Measurements from ENCODE around the gene TMOD1. TPM values are rescaled to one million over a fixed set of nuclear protein-coding genes. Genes with fewer than 3 reads are reported as not detected.
"Not testable (repeated sequence)": the region's sequence is repeated elsewhere in the genome, so short reads cannot be mapped to it uniquely, and the experiment has no call there.

TMOD1 gene
- polyA plus RNA-seq (2013, experiment 1 of 2): 0.72 TPM
- polyA plus RNA-seq (2013, experiment 2 of 2): 0.68 TPM

DNA sequence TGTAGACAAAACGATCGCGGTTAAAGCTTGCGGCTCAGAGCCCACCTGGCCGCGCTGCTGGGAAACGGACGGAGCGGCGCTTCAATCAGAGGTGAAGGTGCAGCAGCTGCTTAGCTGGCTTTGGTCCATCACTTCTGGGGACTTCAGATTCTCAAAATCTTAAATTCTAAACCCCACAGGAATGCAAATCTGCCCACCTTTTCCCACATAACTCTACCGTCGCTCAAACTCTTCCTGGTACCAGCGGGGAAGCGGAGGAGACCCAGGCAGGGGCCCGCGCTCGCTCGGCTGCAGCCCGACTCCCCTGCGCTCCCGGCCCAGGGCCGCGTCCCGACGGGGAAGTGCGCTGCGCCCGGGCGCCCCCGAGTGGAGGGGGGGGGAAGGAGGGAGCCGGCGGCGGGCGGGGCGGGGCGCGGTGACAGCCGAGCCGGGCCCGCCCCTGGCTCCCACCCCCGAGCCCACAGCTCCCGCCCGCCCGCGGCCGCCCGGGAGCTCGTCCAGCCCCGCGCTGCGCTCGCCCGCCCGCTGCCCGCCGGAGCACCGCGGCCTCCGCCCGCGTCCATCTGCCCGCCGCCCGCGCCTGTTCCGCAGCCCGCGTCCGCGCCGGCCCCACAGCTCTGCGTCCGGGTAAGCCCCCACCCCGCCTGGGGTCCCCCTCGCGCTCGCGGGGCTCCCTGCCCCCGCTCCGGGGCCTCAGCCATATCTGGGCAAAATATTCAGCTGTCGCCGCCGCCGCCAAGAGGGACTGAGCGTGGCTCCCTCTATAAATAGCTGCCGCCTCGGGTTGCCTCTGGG lies at the start of gene TMOD1:
TMOD1 (plus strand) TSS at position 490 of the 795 bp plus-strand sequence. CDS start 22,523 bp downstream, outside the sequence.
- Histone ChIP-seq H3K23ac (ENCODE audit: low read length in 2 of 2) (peak within 1 kb of the TSS in 1 of 2 experiments; percentile 34), H4K8ac (ENCODE audit: low read length) (no peak within 1 kb of the TSS), H3K4me3 (ENCODE audit: insufficient read depth in 1 of 2, low read depth in 1 of 2, low read length in 2 of 2) (peak within 1 kb of the TSS; percentile 58 to 76), H2BK5ac (ENCODE audit: low read depth, low read length, poor library complexity, severe bottlenecking) (no peak within 1 kb of the TSS), H3K27me3 (ENCODE audit: control insufficient read depth in 1 of 2, insufficient read depth in 1 of 2, low read length in 2 of 2) (peaks cover 42 to 54% of the 10 kb centered on the region in 2 experiments), H2AK5ac (ENCODE audit: low read length, severe bottlenecking) (no peak within 1 kb of the TSS), H3K79me1 (replicated peaks; ENCODE audit: low read length, poor library complexity, severe bottlenecking) (no peaks in the 10 kb centered on the region), H2AFZ (ENCODE audit: low read depth, low read length) (peak within 1 kb of the TSS; percentile 65), H3K4me2 (ENCODE audit: low read length, poor library complexity, severe bottlenecking) (peak within 1 kb of the TSS; percentile 91), H3K9me3 (ENCODE audit: control insufficient read depth, low read length) (no peaks in the 10 kb centered on the region), H3K4me1 (ENCODE audit: control insufficient read depth, insufficient read depth, low read depth, low read length) (peaks cover 19% of the 10 kb centered on the region), H3K14ac (ENCODE audit: low read length in 2 of 2) (no peak within 1 kb of the TSS), H3K36me3 (ENCODE audit: control insufficient read depth in 1 of 2, insufficient read depth in 2 of 2, low read depth in 1 of 2, low read length in 2 of 2) (peaks cover 0 to 7% of the 10 kb centered on the region in 2 experiments), H2BK15ac (ENCODE audit: low read depth, poor library complexity, severe bottlenecking) (peak within 1 kb of the TSS; percentile 3), H3K27ac (ENCODE audit: low read length, poor library complexity, severe bottlenecking) (no peak within 1 kb of the TSS), H3K9ac (ENCODE audit: low read length) (peak within 1 kb of the TSS; percentile 71), H3K4ac (ENCODE audit: low read depth in 1 of 2, low read length in 2 of 2) (no peak within 1 kb of the TSS), H2BK120ac (ENCODE audit: low read depth, low read length) (no peak within 1 kb of the TSS), H3K18ac (ENCODE audit: low read depth in 1 of 2, low read length in 2 of 2) (no peak within 1 kb of the TSS), H4K91ac (ENCODE audit: low read length) (no peak within 1 kb of the TSS), H2BK12ac (ENCODE audit: low read length in 2 of 2) (no peak within 1 kb of the TSS)
- DNase-seq: peak; percentile 48
- under 1% methylated on average over 33 of the region's 87 CpGs for WGBS

DNA sequence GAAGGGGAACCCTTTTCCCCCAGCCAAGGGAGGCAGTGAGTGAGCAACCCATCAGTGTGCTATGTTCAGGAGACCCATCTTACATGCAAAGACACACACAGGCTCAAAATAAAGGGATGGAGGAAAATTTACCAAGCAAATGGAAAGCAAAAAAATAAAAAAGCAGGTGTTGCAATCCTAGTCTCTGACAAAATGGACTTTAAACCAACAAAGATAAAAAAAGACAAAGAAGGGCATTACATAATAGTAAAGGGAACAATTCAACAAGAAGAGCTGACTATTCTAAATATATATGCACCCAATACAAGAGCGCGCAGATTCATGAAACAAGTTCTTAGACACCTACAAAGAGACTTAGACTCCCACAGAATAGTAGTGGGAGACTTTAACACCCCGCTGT lies 47.9 kb upstream of the TMOD1 start:
- H3K4me3 ChIP-seq (ENCODE audit: insufficient read depth in 1 of 2, low read depth in 1 of 2, low read length in 2 of 2); H2AFZ ChIP-seq (ENCODE audit: low read depth, low read length); H2BK120ac ChIP-seq (ENCODE audit: low read depth, low read length); H3K4me2 ChIP-seq (ENCODE audit: low read length, poor library complexity, severe bottlenecking); H4K8ac ChIP-seq (ENCODE audit: low read length); H3K27ac ChIP-seq (ENCODE audit: low read length, poor library complexity, severe bottlenecking); H2BK12ac ChIP-seq (ENCODE audit: low read length in 2 of 2); H2BK5ac ChIP-seq (ENCODE audit: low read depth, low read length, poor library complexity, severe bottlenecking); H3K4me1 ChIP-seq (ENCODE audit: control insufficient read depth, insufficient read depth, low read depth, low read length); H3K14ac ChIP-seq (ENCODE audit: low read length in 2 of 2); H3K79me1 ChIP-seq (replicated peaks; ENCODE audit: low read length, poor library complexity, severe bottlenecking); H3K23ac ChIP-seq (ENCODE audit: low read length in 2 of 2); DNase-seq; H3K27me3 ChIP-seq (ENCODE audit: control insufficient read depth in 1 of 2, insufficient read depth in 1 of 2, low read length in 2 of 2); H3K4ac ChIP-seq (ENCODE audit: low read depth in 1 of 2, low read length in 2 of 2); H2AK5ac ChIP-seq (ENCODE audit: low read length, severe bottlenecking); H3K18ac ChIP-seq (ENCODE audit: low read depth in 1 of 2, low read length in 2 of 2); H4K91ac ChIP-seq (ENCODE audit: low read length); H3K9me3 ChIP-seq (ENCODE audit: control insufficient read depth, low read length); H2BK15ac ChIP-seq (ENCODE audit: low read depth, poor library complexity, severe bottlenecking); H3K9ac ChIP-seq (ENCODE audit: low read length): not testable (repeated sequence)
- 95% methylated on average over 3 of the region's 3 CpGs for WGBS
- peaks cover 0 to 12% of the 10 kb centered on the region in 2 experiments for H3K36me3 ChIP-seq (ENCODE audit: control insufficient read depth in 1 of 2, insufficient read depth in 2 of 2, low read depth in 1 of 2, low read length in 2 of 2)

- H2AFZ ChIP-seq (ENCODE audit: low read depth, low read length); H3K36me3 ChIP-seq (ENCODE audit: control insufficient read depth in 1 of 2, insufficient read depth in 2 of 2, low read depth in 1 of 2, low read length in 2 of 2); H3K27ac ChIP-seq (ENCODE audit: low read length, poor library complexity, severe bottlenecking); H3K9ac ChIP-seq (ENCODE audit: low read length); H3K14ac ChIP-seq (ENCODE audit: low read length in 2 of 2); H2BK12ac ChIP-seq (ENCODE audit: low read length in 2 of 2); H2BK5ac ChIP-seq (ENCODE audit: low read depth, low read length, poor library complexity, severe bottlenecking); H2AK5ac ChIP-seq (ENCODE audit: low read length, severe bottlenecking); H3K27me3 ChIP-seq (ENCODE audit: control insufficient read depth in 1 of 2, insufficient read depth in 1 of 2, low read length in 2 of 2); H4K8ac ChIP-seq (ENCODE audit: low read length); H3K9me3 ChIP-seq (ENCODE audit: control insufficient read depth, low read length); H3K4me1 ChIP-seq (ENCODE audit: control insufficient read depth, insufficient read depth, low read depth, low read length); H2BK15ac ChIP-seq (ENCODE audit: low read depth, poor library complexity, severe bottlenecking); H3K18ac ChIP-seq (ENCODE audit: low read depth in 1 of 2, low read length in 2 of 2); H3K4ac ChIP-seq (ENCODE audit: low read depth in 1 of 2, low read length in 2 of 2); H2BK120ac ChIP-seq (ENCODE audit: low read depth, low read length); H3K79me1 ChIP-seq (replicated peaks; ENCODE audit: low read length, poor library complexity, severe bottlenecking); H3K23ac ChIP-seq (ENCODE audit: low read length in 2 of 2); H3K4me2 ChIP-seq (ENCODE audit: low read length, poor library complexity, severe bottlenecking); H4K91ac ChIP-seq (ENCODE audit: low read length); DNase-seq; H3K4me3 ChIP-seq (ENCODE audit: insufficient read depth in 1 of 2, low read depth in 1 of 2, low read length in 2 of 2): not testable (repeated sequence)
These were observed 44.6 kb upstream of the TMOD1 start for GRCh38 chr9:97456841-97457240.

DNA sequence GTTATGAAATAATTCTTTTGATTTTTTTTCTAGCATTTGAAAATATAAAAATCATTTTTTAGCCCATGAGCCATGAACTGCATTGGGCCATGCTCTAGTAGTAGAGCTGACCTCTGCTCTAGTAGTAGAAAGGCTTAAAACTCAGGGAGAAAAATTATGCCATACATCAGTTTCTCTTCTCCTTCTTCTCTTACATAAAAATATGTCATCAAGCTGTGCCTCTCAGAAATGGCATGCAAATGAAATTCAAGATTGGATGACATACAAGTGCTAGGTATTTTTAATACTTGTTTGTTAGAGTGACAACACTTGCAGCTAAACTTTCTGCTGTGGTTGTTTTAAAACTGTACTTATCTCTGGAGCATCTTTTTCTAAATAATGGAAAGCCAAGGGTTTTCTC lies 42.1 kb upstream of the TMOD1 start:
- Histone ChIP-seq H3K18ac (ENCODE audit: low read depth in 1 of 2, low read length in 2 of 2) (no peak overlapping the region), H3K23ac (ENCODE audit: low read length in 2 of 2) (no peak overlapping the region), H2BK5ac (ENCODE audit: low read depth, low read length, poor library complexity, severe bottlenecking) (no peak overlapping the region), H3K27ac (ENCODE audit: low read length, poor library complexity, severe bottlenecking) (no peak overlapping the region), H3K14ac (ENCODE audit: low read length in 2 of 2) (no peak overlapping the region), H3K27me3 (ENCODE audit: control insufficient read depth in 1 of 2, insufficient read depth in 1 of 2, low read length in 2 of 2) (no peaks in the 10 kb centered on the region), H2AK5ac (ENCODE audit: low read length, severe bottlenecking) (no peak overlapping the region), H2BK120ac (ENCODE audit: low read depth, low read length) (no peak overlapping the region), H4K91ac (ENCODE audit: low read length) (no peak overlapping the region), H3K9ac (ENCODE audit: low read length) (no peak overlapping the region), H3K4ac (ENCODE audit: low read depth in 1 of 2, low read length in 2 of 2) (no peak overlapping the region), H4K8ac (ENCODE audit: low read length) (no peak overlapping the region), H3K4me3 (ENCODE audit: insufficient read depth in 1 of 2, low read depth in 1 of 2, low read length in 2 of 2) (no peak overlapping the region), H3K36me3 (ENCODE audit: control insufficient read depth in 1 of 2, insufficient read depth in 2 of 2, low read depth in 1 of 2, low read length in 2 of 2) (peaks cover 0 to 6% of the 10 kb centered on the region in 2 experiments), H3K9me3 (ENCODE audit: control insufficient read depth, low read length) (no peaks in the 10 kb centered on the region), H2AFZ (ENCODE audit: low read depth, low read length) (no peak overlapping the region), H2BK12ac (ENCODE audit: low read length in 2 of 2) (no peak overlapping the region), H3K4me1 (ENCODE audit: control insufficient read depth, insufficient read depth, low read depth, low read length) (no peaks in the 10 kb centered on the region), H3K4me2 (ENCODE audit: low read length, poor library complexity, severe bottlenecking) (no peak overlapping the region), H3K79me1 (replicated peaks; ENCODE audit: low read length, poor library complexity, severe bottlenecking) (no peaks in the 10 kb centered on the region), H2BK15ac (ENCODE audit: low read depth, poor library complexity, severe bottlenecking) (no peak overlapping the region)
- DNase-seq: no peak

All from mesenchymal stem cell (in vitro differentiated cells and primary cell).